GM12878 (cell line): Measurements from ENCODE around the gene PKN2. TPM values are rescaled to one million over a fixed set of nuclear protein-coding genes. Genes with fewer than 3 reads are reported as not detected.

Experiments used
- ATAC-seq: fragments of 200-7000 bp; cut with Tn5 transposase; 3 replicates; pipeline ENCODE4 v1.9.1; 2020; ENCODE audit warnings: mild to moderate bottlenecking, moderate library complexity
- BruUV-seq: library from RNA; stranded (reverse); fragments of 400-500 nt; replicated peaks from 2 replicates; lab custom pipeline; 2021; lab: Mats Ljungman, UMichigan
- CTCF ChIA-PET: fragments of 300-600 bp; sonication (Branson Sonifier 250); formaldehyde crosslinking; extraction: SDS; loops from one replicate; lab custom pipeline; 2021; ENCODE audit warnings: inconsistent platforms; lab: Yijun Ruan, JAX
- POLR2A ChIA-PET: fragments of 350-600 bp; formaldehyde crosslinking; extraction: SDS; loops from one replicate; lab custom pipeline; 2021; ENCODE audit warnings: inconsistent platforms; lab: Charles Lee
- RAD21 ChIA-PET: fragments of 300-600 bp; sonication (Branson Sonifier 250); formaldehyde crosslinking; loops from one replicate; lab custom pipeline; 2023; ENCODE audit warnings: antibody characterized with exemption; ENCODE audit not compliant: unreplicated experiment; lab: Charles Lee
- SMC1A ChIA-PET: fragments of 300-600 bp; sonication (Branson Sonifier 250); formaldehyde crosslinking; loops from one replicate; lab custom pipeline; 2023; ENCODE audit not compliant: unreplicated experiment, uncharacterized antibody; lab: Charles Lee
- DNase-seq: peaks from one replicate; pipeline ENCODE4 v3.0.0-alpha.2; 2011; ENCODE audit warnings: low read depth, low spot score
- FAIRE-seq: peaks from 3 replicates; lab custom pipeline; 2011; peaks lifted over from hg19 to GRCh38; lab: Jason Lieb, UNC
- H2AFZ ChIP-seq: 2 replicates; pipeline ENCODE4 v1.6.0; 2011; ENCODE audit warnings: low read depth, low read length, control low read depth; ENCODE audit not compliant: control insufficient read depth
- H3K27ac ChIP-seq: 2 replicates; pipeline ENCODE4 v1.5.1; 2011; ENCODE audit warnings: control low read depth; ENCODE audit not compliant: control insufficient read depth, insufficient read depth
- H3K27me3 ChIP-seq, 2 experiments: replicated peaks in 1 of 2; 2 replicates each; pipeline versions ENCODE4 v1.6.0 to v1.6.1; 2011; ENCODE audit warnings: low read length in 1 of 2; ENCODE audit not compliant: control insufficient read depth in 2 of 2, insufficient read depth in 2 of 2
- H3K36me3 ChIP-seq, 2 experiments: 2 replicates each; pipeline ENCODE4 v1.5.1; 2011; ENCODE audit warnings: low read length in 1 of 2; ENCODE audit not compliant: control insufficient read depth in 2 of 2, insufficient read depth in 2 of 2
- H3K4me1 ChIP-seq: 2 replicates; pipeline ENCODE4 v1.6.1; 2011; ENCODE audit warnings: mild to moderate bottlenecking, low read length, moderate library complexity, mixed read lengths; ENCODE audit not compliant: control insufficient read depth, insufficient read depth
- H3K4me2 ChIP-seq: 2 replicates; pipeline ENCODE4 v1.6.0; 2011; ENCODE audit warnings: control low read depth; ENCODE audit not compliant: control insufficient read depth, insufficient read depth
- H3K4me3 ChIP-seq: fragments of 200-600 bp; sonication (generic); 2 replicates; pipeline ENCODE4 v1.5.1; 2016
- H3K79me2 ChIP-seq: 2 replicates; pipeline ENCODE4 v1.6.0; 2011; ENCODE audit warnings: low read length; ENCODE audit not compliant: control insufficient read depth, insufficient read depth
- H3K9ac ChIP-seq: 2 replicates; pipeline ENCODE4 v1.8.0; 2011; ENCODE audit warnings: low read length, control low read depth, mixed read lengths; ENCODE audit not compliant: control insufficient read depth, insufficient read depth
- H3K9me3 ChIP-seq: replicated peaks from 3 replicates; pipeline ENCODE4 v1.5.1; 2011; ENCODE audit warnings: mild to moderate bottlenecking, low read length; ENCODE audit not compliant: control insufficient read depth, insufficient read depth
- H4K20me1 ChIP-seq: 2 replicates; pipeline ENCODE4 v1.6.0; 2011; ENCODE audit not compliant: control insufficient read depth, insufficient read depth
- EED ChIP-seq: sonication (generic); IDR thresholded peaks from 2 replicates; pipeline ENCODE4 v1.6.1; 2016; ENCODE audit warnings: antibody characterized with exemption, low read depth
- FOXK2 ChIP-seq: fragments of 450-650 bp; IDR thresholded peaks from 2 replicates; pipeline ENCODE4 v1.6.1; 2017; ENCODE audit warnings: mild to moderate bottlenecking, moderate library complexity
- KLF5 ChIP-seq: fragments of 450-650 bp; IDR thresholded peaks from 2 replicates; pipeline ENCODE4 v1.6.1; 2014; ENCODE audit warnings: mild to moderate bottlenecking; ENCODE audit not compliant: partially characterized antibody
- REST ChIP-seq: IDR thresholded peaks from 2 replicates; pipeline ENCODE4 v1.6.1; 2012; ENCODE audit warnings: mild to moderate bottlenecking, low read depth, low read length
- RUNX3 ChIP-seq: IDR thresholded peaks from 2 replicates; pipeline ENCODE4 v1.6.1; 2012; ENCODE audit warnings: low read length, inconsistent platforms
- SPI1 ChIP-seq: IDR thresholded peaks from 2 replicates; pipeline ENCODE4 v1.6.1; 2011; ENCODE audit warnings: low read depth, mild to moderate bottlenecking, low read length, moderate library complexity, borderline replicate concordance; ENCODE audit not compliant: insufficient read depth
- TCF7 ChIP-seq: IDR thresholded peaks from 2 replicates; pipeline ENCODE4 v1.6.1; 2014; ENCODE audit warnings: antibody characterized with exemption, borderline replicate concordance
- ZNF24 ChIP-seq: fragments of 450-650 bp; IDR thresholded peaks from 2 replicates; pipeline ENCODE4 v1.6.1; 2017; ENCODE audit warnings: antibody characterized with exemption, mild to moderate bottlenecking
- WGBS: methylation state at CpG from one replicate; pipeline ENCODE4 v1.1.6; 2016; ENCODE audit warnings: low lambda C conversion rate; ENCODE audit not compliant: insufficient replicate concordance, insufficient coverage; ENCODE audit errors: missing lambda C conversion rate; 5-methylcytosine and 5-hydroxymethylcytosine counted together
- in situ Hi-C: fragments of 300-500 bp; cut with MboI; formaldehyde crosslinking; loops from 9 replicates; pipeline ENCODE4 v1.14.3; 2018; ENCODE audit warnings: mixed read lengths
- intact Hi-C: fragments of 100-400 bp; cut with micrococcal nuclease; formaldehyde crosslinking; loops from one replicate; pipeline ENCODE4 v1.14.2; 2022; ENCODE audit not compliant: unreplicated experiment
- polyA plus RNA-seq, 11 experiments: library from polyadenylated mRNA; depleted of rRNA in 4 of 11; unstranded in 6 of 11; stranded (reverse) in 5 of 11; fragments of >200 nt; fragmentation: Nextera tagmentation in 4 of 11; fragmentation: Illumina TruSeq in 1 of 11; extraction: Ambion mirVana in 4 of 11; extraction: Trizol in 1 of 11; gene quantifications; 1 replicate in 1 of 11; 2 replicates in 10 of 11; pipeline versions ENCODE4 v1.2.1 to v1.2.3, GENCODE V29; 2011 to 2016; ENCODE audit warnings: inconsistent platforms in 2 of 11, missing spikeins in 2 of 11, low read depth in 1 of 11
- total RNA-seq, 4 experiments: library from RNA; depleted of rRNA in 3 of 4; stranded (reverse); fragments of >200 nt in 3 of 4; fragmentation: Illumina TruSeq in 1 of 4; extraction: Trizol in 1 of 4; gene quantifications; 2 replicates each; pipeline versions ENCODE4 v1.2.1 to v1.2.3, GENCODE V29; 2013 to 2021

Gene PKN2
- total and polyA plus RNA-seq, 10 of the 15 experiments (the other 5 are each of a cell fraction or from before 2014, with no cell fraction given) = 2.6 to 18.3 (median 12.9) TPM

GRCh38 chr1:88742531-88742930, 58.5 kb downstream of the PKN2 start (continued):
- TF ChIP-seq REST (no peak), KLF5 (no peak), TCF7 (no peak), SPI1 (no peak), FOXK2 (no peak), ZNF24 (no peak)
- TF ChIP-seq, all 136 proteins: peak for 0

GRCh38 chr1:88744142-88744541, 60.1 kb downstream of the PKN2 start:
- H3K9ac ChIP-seq = no peak overlapping the region
- no peak overlapping the region for H3K27ac ChIP-seq
- no TSS peak for BruUV-seq
- ChIA-PET SMC1A (interaction anchor here (1.3 to 1.9 kb wide), 2 partner anchors 8 to 12 kb away, joined by 3 to 6 read pairs; no protein-coding TSS in a partner anchor), CTCF (interaction anchor here (0.9 kb wide), 1 partner anchor 61 kb away, joined by 3 read pairs; the partner anchor contains the start of gene PKN2), POLR2A (no interaction called here), RAD21 (no interaction called here)
- H3K4me3 ChIP-seq = no peak overlapping the region
- H3K4me1 ChIP-seq = no peaks in the 10 kb centered on the region
- H3K9me3 ChIP-seq = no peaks in the 10 kb centered on the region; the same call in 2 of the 3 replicates
- ATAC-seq (peak; percentile 72), FAIRE-seq (peak; percentile 81), DNase-seq (no peak)
- intact Hi-C loops = no loop called here
- no peaks in the 10 kb centered on the region for H4K20me1 ChIP-seq
- TF ChIP-seq RUNX3 (peak; percentile 20; the same call in 1 of the 2 replicates), EED (no peak), ZNF24 (peak; percentile 95)
- no peaks in the 10 kb centered on the region for H3K27me3 ChIP-seq
- no peak overlapping the region for H2AFZ ChIP-seq
- no peaks in the 10 kb centered on the region; the same call in none of the 2 replicates for H3K79me2 ChIP-seq
- H3K36me3 ChIP-seq = peaks cover 0 to 5% of the 10 kb centered on the region in 2 experiments; a peak in 1 of 4 replicates
- in situ Hi-C loops = no loop called here
- H3K4me2 ChIP-seq = no peak overlapping the region
- 53% methylated on average over 3 of the region's 3 CpGs for WGBS
